HFFc6 (cell line): ENCODE measurements around the gene SVBP. TPM values are rescaled to one million over a fixed set of nuclear protein-coding genes. Genes with fewer than 3 reads are reported as not detected.

ENCODE experiments used
- DNase-seq: peaks from one replicate; pipeline ENCODE4 v3.0.0-alpha.2; 2018
- H3K27ac Mint-ChIP-seq: 2 replicates; pipeline ENCODE4 v1.8.0; 2020; ENCODE audit warnings: mild to moderate bottlenecking, mixed read lengths
- H3K27me3 Mint-ChIP-seq: 2 replicates; pipeline ENCODE4 v1.8.0; 2021; ENCODE audit warnings: mild to moderate bottlenecking, moderate library complexity, mixed read lengths; ENCODE audit not compliant: insufficient read depth
- H3K36me3 Mint-ChIP-seq: 2 replicates; pipeline ENCODE4 v1.8.0; 2021; ENCODE audit warnings: low read depth, mixed read lengths
- H3K4me1 Mint-ChIP-seq: 2 replicates; pipeline ENCODE4 v1.8.0; 2020; ENCODE audit warnings: low read depth, mixed read lengths
- H3K4me3 Mint-ChIP-seq: 2 replicates; pipeline ENCODE4 v1.8.0; 2020; ENCODE audit warnings: mild to moderate bottlenecking, moderate library complexity, mixed read lengths
- H3K9me3 Mint-ChIP-seq: 2 replicates; pipeline ENCODE4 v1.8.0; 2020; ENCODE audit warnings: mild to moderate bottlenecking, mixed read lengths
- total RNA-seq, 6 experiments: library from RNA; stranded (reverse); fragmentation: NEBNext Ultra II Directional; extraction: Animal tissue kit (Norgen Biotek cat#: 25700); gene quantifications; 2 replicates in 1 of 6; 3 replicates in 5 of 6; pipeline ENCODE4 v1.2.3, GENCODE V29; 2021
- TF ChIP-seq, protein P1 (sequence below): fragments of 200-600 bp; sonication (generic); IDR thresholded peaks from 2 replicates; pipeline ENCODE4 v1.5.0; 2021; ENCODE audit warnings: antibody characterized with exemption, mild to moderate bottlenecking

The SVBP gene
- total RNA-seq, 6 experiments from 2014 or later: 9.6 to 17.8 (median 14.7) TPM

DNA sequence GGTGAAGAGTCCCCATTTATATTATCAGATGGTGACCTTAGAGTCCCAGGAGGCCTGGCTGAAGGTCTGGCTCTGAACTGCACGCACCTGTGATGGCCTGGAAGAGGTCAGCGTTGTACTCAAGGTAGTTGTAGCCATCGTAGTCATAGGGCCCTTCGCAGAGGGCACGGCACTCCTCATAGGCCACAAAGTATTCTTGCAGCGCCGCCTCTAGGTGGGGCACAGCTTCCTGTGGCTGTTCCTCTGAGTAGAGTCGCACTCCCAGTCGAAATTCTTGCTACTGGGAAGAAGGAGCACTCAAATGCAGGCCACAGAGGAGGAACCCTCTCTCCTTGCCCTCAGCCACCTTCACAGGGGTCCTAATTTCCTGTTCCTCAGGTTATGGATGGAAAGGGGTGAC lies 58.1 kb downstream of the SVBP start:
- Mint-ChIP-seq H3K36me3 (peaks cover 27% of the 10 kb centered on the region), H3K4me3 (no peak overlapping the region), H3K27ac (no peak overlapping the region), H3K4me1 (peaks cover 7% of the 10 kb centered on the region), H3K27me3 (no peaks in the 10 kb centered on the region), H3K9me3 (no peaks in the 10 kb centered on the region)
- TF ChIP-seq, protein P1, sequence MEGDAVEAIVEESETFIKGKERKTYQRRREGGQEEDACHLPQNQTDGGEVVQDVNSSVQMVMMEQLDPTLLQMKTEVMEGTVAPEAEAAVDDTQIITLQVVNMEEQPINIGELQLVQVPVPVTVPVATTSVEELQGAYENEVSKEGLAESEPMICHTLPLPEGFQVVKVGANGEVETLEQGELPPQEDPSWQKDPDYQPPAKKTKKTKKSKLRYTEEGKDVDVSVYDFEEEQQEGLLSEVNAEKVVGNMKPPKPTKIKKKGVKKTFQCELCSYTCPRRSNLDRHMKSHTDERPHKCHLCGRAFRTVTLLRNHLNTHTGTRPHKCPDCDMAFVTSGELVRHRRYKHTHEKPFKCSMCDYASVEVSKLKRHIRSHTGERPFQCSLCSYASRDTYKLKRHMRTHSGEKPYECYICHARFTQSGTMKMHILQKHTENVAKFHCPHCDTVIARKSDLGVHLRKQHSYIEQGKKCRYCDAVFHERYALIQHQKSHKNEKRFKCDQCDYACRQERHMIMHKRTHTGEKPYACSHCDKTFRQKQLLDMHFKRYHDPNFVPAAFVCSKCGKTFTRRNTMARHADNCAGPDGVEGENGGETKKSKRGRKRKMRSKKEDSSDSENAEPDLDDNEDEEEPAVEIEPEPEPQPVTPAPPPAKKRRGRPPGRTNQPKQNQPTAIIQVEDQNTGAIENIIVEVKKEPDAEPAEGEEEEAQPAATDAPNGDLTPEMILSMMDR: 0 out of 2 replicates have a peak, but pooled peaks have one; percentile 10
- no peak for DNase-seq

DNA sequence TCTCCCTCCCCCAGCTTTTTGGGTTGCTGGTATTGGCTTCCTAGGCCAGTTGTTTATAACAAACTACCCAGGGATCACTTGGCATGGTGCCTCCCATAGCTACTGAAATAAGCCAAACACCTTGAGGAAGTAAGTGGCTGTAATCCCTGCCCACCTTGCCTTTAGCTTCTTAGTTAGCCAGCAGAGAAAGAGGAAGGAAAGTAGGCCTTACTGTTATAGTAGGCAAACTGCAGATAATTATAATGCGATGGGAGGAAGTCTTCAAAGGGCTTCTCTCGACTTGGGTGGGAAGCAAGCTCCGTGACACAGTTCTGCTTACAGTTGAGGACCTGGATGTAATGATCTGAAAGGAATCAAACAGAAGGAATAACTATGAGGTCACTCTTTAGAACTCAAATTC lies 58.6 kb downstream of the SVBP start:
- TF ChIP-seq, protein P1: no peak
- Mint-ChIP-seq H3K27me3 (no peaks in the 10 kb centered on the region), H3K27ac (no peak overlapping the region), H3K4me1 (peaks cover 12% of the 10 kb centered on the region), H3K4me3 (no peak overlapping the region), H3K9me3 (no peaks in the 10 kb centered on the region), H3K36me3 (peaks cover 32% of the 10 kb centered on the region)
- DNase-seq: no peak

DNA sequence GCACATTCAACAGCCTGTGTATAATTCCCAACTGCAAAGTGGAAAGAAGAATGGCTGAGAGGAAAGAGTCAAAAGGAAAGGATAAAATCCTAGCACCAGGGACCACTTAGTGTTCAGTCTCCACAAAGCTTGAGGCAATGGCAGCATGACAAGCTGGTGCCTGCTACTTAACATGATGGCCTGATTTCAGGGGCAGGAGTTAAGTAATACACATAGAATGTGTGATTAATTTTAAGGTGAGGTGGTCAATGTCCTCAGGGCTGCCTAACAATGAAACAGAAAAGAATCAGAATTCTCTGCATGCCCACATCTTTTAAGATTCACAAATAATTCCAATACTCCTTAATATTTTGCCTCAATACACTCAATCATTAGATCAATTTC lies 59.3 kb downstream of the SVBP start:
- no peaks in the 10 kb centered on the region for H3K9me3 Mint-ChIP-seq
- TF ChIP-seq, protein P1: no peak
- H3K4me1 Mint-ChIP-seq: peaks cover 20% of the 10 kb centered on the region
- H3K36me3 Mint-ChIP-seq: peaks cover 39% of the 10 kb centered on the region
- no peak for DNase-seq
- no peak overlapping the region for H3K27ac Mint-ChIP-seq
- no peak overlapping the region for H3K4me3 Mint-ChIP-seq
- H3K27me3 Mint-ChIP-seq: no peaks in the 10 kb centered on the region

Other genes starting within 250 kb of the SVBP start
- gene PPIH, start 159.0 kb downstream of the SVBP start, total RNA-seq: 10 to 100 TPM; 30.0 to 45.6 (median 40.0) TPM
- 100 to 1,000 TPM; 736 to 879 (median 836) TPM for gene YBX1, start 135.0 kb downstream of the SVBP start, total RNA-seq
- gene CLDN19, start 77.2 kb downstream of the SVBP start, total RNA-seq: not detected
- gene P3H1, start 50.4 kb downstream of the SVBP start, total RNA-seq: 100 to 1,000 TPM; 115 to 169 (median 126) TPM
- 1 to 10 TPM; 4.9 to 8.8 (median 6.0) TPM for gene C1orf50, start 50.1 kb downstream of the SVBP start, total RNA-seq
- gene TMEM269, start 32.4 kb downstream of the SVBP start, total RNA-seq: not detected
- gene ERMAP, start 275 bp downstream of the SVBP start, total RNA-seq: 10 to 100 TPM in 3 of 6 experiments, 1 to 10 TPM in 3; 8.9 to 12.3 (median 10.4) TPM
- 1 to 10 TPM; 4.3 to 5.8 (median 5.4) TPM for gene ZNF691, start 29.2 kb upstream of the SVBP start, total RNA-seq
- 100 to 1,000 TPM in 4 of 6 experiments, 10 to 100 TPM in 2; 89.7 to 174 (median 105) TPM for gene SLC2A1, start 141.5 kb upstream of the SVBP start, total RNA-seq